BLaER1 (cell line): ENCODE measurements around the gene NDST4.

Experiments
- H3K27ac ChIP-seq: shearing (Covaris generic); formaldehyde crosslinking; 2 replicates; pipeline ENCODE4 v1.8.1; 2022
- H3K27me3 ChIP-seq: shearing (Covaris generic); formaldehyde crosslinking; 2 replicates; pipeline ENCODE4 v1.8.1; 2022
- H3K36me3 ChIP-seq: shearing (Covaris generic); formaldehyde crosslinking; 2 replicates; pipeline ENCODE4 v1.8.1; 2022
- H3K4me1 ChIP-seq: shearing (Covaris generic); formaldehyde crosslinking; 2 replicates; pipeline ENCODE4 v1.8.1; 2022
- H3K4me2 ChIP-seq: shearing (Covaris generic); formaldehyde crosslinking; 2 replicates; pipeline ENCODE4 v1.8.1; 2022
- H3K4me3 ChIP-seq: shearing (Covaris generic); formaldehyde crosslinking; 2 replicates; pipeline ENCODE4 v1.8.1; 2022
- H3K9ac ChIP-seq: shearing (Covaris generic); formaldehyde crosslinking; 2 replicates; pipeline ENCODE4 v1.8.1; 2022
- H3K9me3 ChIP-seq: shearing (Covaris generic); formaldehyde crosslinking; 2 replicates; pipeline ENCODE4 v1.8.1; 2022
- H4K20me1 ChIP-seq: shearing (Covaris generic); formaldehyde crosslinking; 2 replicates; pipeline ENCODE4 v1.8.1; 2022
- Cebpa-rat ChIP-seq: shearing (Covaris generic); IDR thresholded peaks from 2 replicates; pipeline ENCODE4 v1.8.1; 2022

The NDST4 gene

DNA sequence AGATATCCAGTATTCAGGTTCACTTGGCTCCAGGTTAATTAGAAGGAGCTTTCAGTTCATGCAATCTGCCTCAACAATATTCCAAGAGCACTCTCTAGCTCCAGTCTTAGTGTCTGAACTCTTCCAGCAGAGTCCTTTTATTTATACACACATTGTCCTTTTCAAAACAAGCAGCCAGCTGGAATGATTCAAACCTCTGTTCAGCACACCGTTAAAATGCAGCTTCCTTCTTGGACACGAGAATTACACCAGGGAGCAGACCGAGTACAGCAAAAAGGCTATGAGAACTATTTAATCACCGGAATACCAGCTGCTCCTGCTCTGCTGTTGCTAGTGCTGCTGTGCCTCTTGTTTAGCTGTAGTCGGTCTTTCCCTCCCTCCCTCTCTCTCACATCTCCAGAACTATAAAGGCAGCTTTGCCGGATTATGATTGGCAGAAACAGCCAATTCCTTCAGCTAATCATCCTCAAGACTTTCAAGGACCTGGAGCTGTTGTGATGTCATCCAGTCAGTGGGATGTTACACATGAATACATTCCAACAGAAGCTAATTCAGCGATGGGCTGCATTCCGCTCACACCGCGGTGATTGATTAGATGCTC is at the start of gene NDST4:
NDST4 (minus strand) TSS at position 115 of the 601 bp plus-strand sequence. CDS start 36,584 bp downstream, outside the sequence.
- Histone ChIP-seq H3K27me3 (no peaks in the 10 kb centered on the region), H3K9ac (no peak within 1 kb of the TSS), H3K4me1 (no peaks in the 10 kb centered on the region), H3K36me3 (no peaks in the 10 kb centered on the region), H3K27ac (no peak within 1 kb of the TSS), H3K9me3 (no peaks in the 10 kb centered on the region), H3K4me3 (no peak within 1 kb of the TSS), H4K20me1 (no peaks in the 10 kb centered on the region), H3K4me2 (no peak within 1 kb of the TSS)
- no peak for TF ChIP-seq Cebpa-rat

DNA sequence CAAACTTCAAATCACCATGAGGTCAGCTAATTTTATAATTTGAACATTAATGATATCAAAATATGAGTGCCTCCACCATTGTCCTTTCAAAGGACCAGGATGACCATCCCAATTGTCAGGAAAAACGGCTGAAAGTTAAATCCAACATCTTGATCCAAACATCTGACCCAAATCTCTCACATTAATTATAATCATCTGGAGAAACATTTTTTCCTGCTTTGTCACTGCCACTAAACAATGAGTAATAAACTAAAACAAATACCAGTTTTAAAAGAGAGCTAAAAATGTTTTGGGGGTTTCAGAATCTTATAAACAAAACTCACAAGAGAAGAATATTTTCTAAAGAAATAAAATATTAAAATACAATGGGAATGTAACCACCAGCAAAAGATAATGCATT is 45.7 kb upstream of the NDST4 start:
- H3K4me1 ChIP-seq, result peaks cover 7% of the 10 kb centered on the region; the same call in 1 of the 2 replicates
- H3K27ac ChIP-seq, result no peak overlapping the region
- H3K4me3 ChIP-seq, result no peak overlapping the region
- H3K4me2 ChIP-seq, result no peak overlapping the region
- no peaks in the 10 kb centered on the region for H4K20me1 ChIP-seq
- H3K9ac ChIP-seq, result no peak overlapping the region
- no peak for TF ChIP-seq Cebpa-rat
- H3K9me3 ChIP-seq, result no peaks in the 10 kb centered on the region
- no peaks in the 10 kb centered on the region for H3K27me3 ChIP-seq
- H3K36me3 ChIP-seq, result no peaks in the 10 kb centered on the region

DNA sequence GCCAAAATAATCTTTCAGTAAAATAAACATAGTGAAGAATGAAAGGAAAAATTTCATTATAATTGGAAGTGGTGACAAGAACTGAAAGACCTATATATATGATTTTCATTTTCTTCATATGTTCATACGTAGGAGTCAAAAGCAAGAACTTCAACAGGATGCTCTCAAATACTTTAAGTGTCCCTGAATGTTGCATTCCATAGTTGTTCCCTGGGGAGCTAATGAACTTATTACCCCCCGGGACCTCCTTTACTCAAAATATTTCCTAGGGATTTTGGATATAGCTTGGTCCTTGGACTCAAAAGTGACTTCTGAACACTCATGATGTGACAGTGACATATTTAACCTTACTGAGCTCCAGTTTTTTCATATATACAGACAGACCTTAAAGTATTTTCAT is 44.9 kb upstream of the NDST4 start:
- H3K4me3 ChIP-seq, result no peak overlapping the region
- H3K4me1 ChIP-seq, result peaks cover 7% of the 10 kb centered on the region; the same call in 1 of the 2 replicates
- H3K36me3 ChIP-seq, result no peaks in the 10 kb centered on the region
- no peak overlapping the region for H3K4me2 ChIP-seq
- no peaks in the 10 kb centered on the region for H3K27me3 ChIP-seq
- no peak for TF ChIP-seq Cebpa-rat
- no peak overlapping the region for H3K27ac ChIP-seq
- no peaks in the 10 kb centered on the region for H3K9me3 ChIP-seq
- no peaks in the 10 kb centered on the region for H4K20me1 ChIP-seq
- no peak overlapping the region for H3K9ac ChIP-seq

DNA sequence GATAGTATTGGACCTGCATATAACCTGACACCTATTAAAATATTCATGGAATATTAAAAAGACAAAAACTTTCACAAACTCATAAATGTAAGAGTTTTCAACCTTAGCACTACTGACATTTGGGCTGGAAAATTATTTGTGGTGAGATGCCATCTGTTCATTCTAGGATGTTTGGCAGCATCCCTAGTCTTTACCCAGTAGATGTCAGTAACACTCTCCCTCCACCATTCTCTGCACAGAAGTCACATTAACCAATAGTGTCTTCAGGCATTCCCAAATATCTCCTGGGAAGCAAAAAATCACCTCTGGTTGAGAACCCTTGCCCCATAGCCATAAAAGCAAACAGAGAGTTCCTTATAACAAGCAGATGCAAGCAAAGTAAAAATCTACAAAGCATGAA is 41.4 kb upstream of the NDST4 start:
- Histone ChIP-seq H3K9ac (no peak overlapping the region), H3K4me1 (peaks cover 7% of the 10 kb centered on the region; the same call in 1 of the 2 replicates), H3K27ac (no peak overlapping the region), H3K4me2 (no peak overlapping the region), H3K4me3 (no peak overlapping the region), H3K27me3 (no peaks in the 10 kb centered on the region), H4K20me1 (no peaks in the 10 kb centered on the region), H3K9me3 (no peaks in the 10 kb centered on the region), H3K36me3 (no peaks in the 10 kb centered on the region)
- no peak for TF ChIP-seq Cebpa-rat

DNA sequence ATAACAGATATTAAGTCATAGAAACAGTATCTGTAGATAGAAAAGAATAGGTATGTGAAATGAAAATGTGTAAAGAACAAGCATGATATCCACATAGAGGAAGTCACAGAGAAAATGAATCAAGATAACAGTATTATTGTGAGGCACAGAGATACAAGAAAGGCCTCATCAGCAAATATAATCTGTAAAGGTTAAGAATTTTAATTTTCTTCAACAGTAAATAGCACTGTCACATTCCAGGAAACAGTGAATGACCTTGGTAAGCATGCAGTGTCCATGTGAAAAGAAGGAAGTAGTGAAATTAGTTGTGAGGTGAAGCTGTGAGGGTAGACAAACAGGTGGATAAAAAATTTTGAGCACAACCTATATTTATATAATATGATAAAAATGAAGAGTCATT is 39.5 kb upstream of the NDST4 start:
- Histone ChIP-seq H3K27ac (no peak overlapping the region), H3K9me3 (no peaks in the 10 kb centered on the region), H3K36me3 (no peaks in the 10 kb centered on the region), H3K4me3 (no peak overlapping the region), H4K20me1 (no peaks in the 10 kb centered on the region), H3K9ac (no peak overlapping the region), H3K4me2 (no peak overlapping the region), H3K4me1 (peaks cover 7% of the 10 kb centered on the region; the same call in 1 of the 2 replicates), H3K27me3 (no peaks in the 10 kb centered on the region)
- no peak for TF ChIP-seq Cebpa-rat

DNA sequence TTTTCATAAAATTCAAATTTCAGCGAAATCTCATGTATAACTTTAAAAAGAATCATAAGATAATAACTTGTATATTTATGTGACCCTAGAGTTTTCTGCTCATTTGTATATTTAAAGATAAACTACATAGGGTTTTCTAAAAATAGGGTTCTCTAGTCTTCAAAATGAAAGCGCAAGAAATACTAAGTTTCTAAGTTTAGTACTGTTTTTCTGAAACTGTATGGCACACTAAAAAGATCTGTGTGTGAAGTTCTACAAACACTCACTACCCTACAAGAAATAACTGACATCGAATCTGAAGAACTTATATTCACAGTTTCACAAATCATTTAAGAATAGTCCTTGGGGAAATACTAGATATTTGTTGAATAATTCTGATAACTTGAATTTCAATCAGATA is 38.7 kb upstream of the NDST4 start:
- no peaks in the 10 kb centered on the region for H3K36me3 ChIP-seq
- H3K27ac ChIP-seq, result no peak overlapping the region
- no peak for TF ChIP-seq Cebpa-rat
- no peak overlapping the region for H3K9ac ChIP-seq
- no peak overlapping the region for H3K4me3 ChIP-seq
- H3K4me1 ChIP-seq, result peaks cover 7% of the 10 kb centered on the region; the same call in 1 of the 2 replicates
- H3K9me3 ChIP-seq, result no peaks in the 10 kb centered on the region
- no peaks in the 10 kb centered on the region for H4K20me1 ChIP-seq
- no peak overlapping the region for H3K4me2 ChIP-seq
- no peaks in the 10 kb centered on the region for H3K27me3 ChIP-seq

DNA sequence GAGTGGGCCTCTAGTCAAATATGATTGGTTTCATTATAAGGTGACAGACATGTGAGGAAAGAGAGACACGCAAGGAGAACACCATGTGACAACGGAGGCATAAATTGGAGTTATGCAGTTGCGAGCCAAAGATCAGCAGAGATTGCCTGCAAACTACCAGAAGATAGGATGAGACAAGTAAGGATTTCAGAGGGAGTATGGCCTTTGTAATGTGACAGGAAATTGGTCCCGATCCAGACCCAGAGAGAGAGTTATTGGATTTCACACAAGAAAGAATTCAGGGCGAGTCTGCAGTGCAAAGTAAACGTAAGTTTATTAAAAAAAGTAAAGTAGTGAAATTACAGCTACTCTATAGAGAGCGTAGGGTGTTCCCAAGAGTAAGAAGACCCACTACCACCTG is 35.7 kb upstream of the NDST4 start:
- Histone ChIP-seq H3K27ac (no peak overlapping the region), H3K9ac (no peak overlapping the region), H3K4me2 (no peak overlapping the region), H3K9me3 (no peaks in the 10 kb centered on the region), H3K36me3 (no peaks in the 10 kb centered on the region), H3K27me3 (no peaks in the 10 kb centered on the region), H3K4me3 (no peak overlapping the region), H4K20me1 (no peaks in the 10 kb centered on the region), H3K4me1 (no peaks in the 10 kb centered on the region)
- TF ChIP-seq Cebpa-rat, result no peak

DNA sequence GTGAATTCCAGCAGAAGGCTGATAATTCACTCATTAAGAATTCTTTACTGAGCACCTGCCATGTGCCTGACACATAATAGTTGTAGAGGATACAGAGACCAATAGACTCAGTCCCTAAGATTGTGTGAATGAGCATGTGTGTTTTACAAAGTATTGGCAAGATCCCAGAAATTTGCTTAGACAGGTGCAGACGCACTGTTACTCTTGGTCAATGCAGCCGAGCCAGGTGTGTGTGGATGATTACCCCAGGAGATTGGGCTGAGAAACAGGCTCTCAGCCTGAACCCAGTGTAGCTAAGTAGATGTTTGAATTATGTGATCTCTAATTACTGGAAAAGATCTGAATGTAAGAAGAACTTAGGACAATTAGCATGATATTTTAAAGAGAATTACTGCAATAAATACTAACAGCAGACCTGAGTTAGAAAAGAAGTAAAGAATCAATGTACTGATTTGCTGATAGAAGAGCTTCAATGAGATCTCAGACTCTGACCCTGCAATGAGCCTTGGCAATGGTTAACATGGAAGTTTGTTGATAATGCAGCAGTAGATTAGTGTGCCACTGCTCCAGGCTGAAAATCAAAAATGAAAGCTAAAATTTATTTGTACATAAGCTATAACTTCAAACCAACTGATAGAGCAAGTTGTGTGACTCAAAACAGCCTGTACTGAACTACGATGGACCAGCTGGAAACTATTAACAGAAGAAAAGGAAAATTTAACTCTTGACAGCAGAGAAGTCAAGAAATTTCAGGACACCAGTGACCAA is 32.2 kb upstream of the NDST4 start:
- Histone ChIP-seq H3K36me3 (no peaks in the 10 kb centered on the region), H3K4me2 (no peak overlapping the region), H3K4me1 (no peaks in the 10 kb centered on the region), H3K9me3 (no peaks in the 10 kb centered on the region), H4K20me1 (no peaks in the 10 kb centered on the region), H3K27me3 (no peaks in the 10 kb centered on the region), H3K27ac (no peak overlapping the region), H3K9ac (no peak overlapping the region), H3K4me3 (no peak overlapping the region)
- no peak for TF ChIP-seq Cebpa-rat

DNA sequence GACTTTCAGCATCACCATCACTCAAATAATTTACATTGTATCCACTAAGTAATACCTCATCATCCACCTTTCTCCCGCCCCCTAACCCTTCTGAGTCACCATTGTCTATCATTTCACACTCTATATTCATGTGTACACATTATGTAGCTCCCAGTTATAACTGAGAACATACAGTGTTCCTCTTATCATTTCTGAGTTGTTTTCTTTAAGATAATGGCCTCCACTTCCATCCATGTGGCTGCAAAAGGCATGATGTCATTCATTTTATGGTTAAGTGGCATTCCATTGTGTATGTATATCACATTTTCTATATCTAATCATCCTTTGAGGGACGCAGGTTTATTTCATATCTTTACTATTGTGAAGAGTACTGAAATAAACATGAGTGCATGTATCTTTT is 14.6 kb upstream of the NDST4 start:
- TF ChIP-seq Cebpa-rat, result no peak
- Histone ChIP-seq H3K4me2 (no peak overlapping the region), H3K36me3 (no peaks in the 10 kb centered on the region), H3K4me1 (no peaks in the 10 kb centered on the region), H3K9me3 (no peaks in the 10 kb centered on the region), H3K27me3 (no peaks in the 10 kb centered on the region), H3K9ac (no peak overlapping the region), H3K27ac (no peak overlapping the region), H4K20me1 (no peaks in the 10 kb centered on the region), H3K4me3 (no peak overlapping the region)

DNA sequence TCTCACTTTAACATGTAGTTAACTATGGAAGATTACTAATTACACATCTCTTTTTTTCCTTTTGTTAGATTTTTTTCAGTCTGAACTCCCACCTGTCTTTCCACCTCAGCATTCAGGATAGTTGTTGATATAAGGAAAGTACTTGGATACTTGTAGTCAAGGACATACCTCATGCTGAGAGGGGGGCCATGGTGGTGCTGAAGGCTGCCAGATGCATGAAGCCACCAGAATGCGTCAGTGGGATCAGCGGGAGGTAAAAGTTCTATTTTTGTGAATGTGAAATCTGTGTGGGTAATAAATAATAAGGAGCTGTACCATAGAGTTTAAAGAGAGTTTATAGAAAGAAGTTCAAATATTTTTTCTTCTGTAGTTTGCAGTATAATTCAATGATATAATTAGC is 13.1 kb upstream of the NDST4 start:
- Histone ChIP-seq H3K9ac (no peak overlapping the region), H3K36me3 (no peaks in the 10 kb centered on the region), H3K4me3 (no peak overlapping the region), H4K20me1 (no peaks in the 10 kb centered on the region), H3K27ac (no peak overlapping the region), H3K4me1 (no peaks in the 10 kb centered on the region), H3K4me2 (no peak overlapping the region), H3K9me3 (no peaks in the 10 kb centered on the region), H3K27me3 (no peaks in the 10 kb centered on the region)
- no peak for TF ChIP-seq Cebpa-rat
